GM18520 (cell line): ENCODE results near the gene ZFAND2B.
"Not testable (repeated sequence)": the region's sequence is repeated elsewhere in the genome, so short reads cannot be mapped to it uniquely, and the experiment has no call there.

Experiments used
- ATAC-seq: cut with Tn5 transposase; IDR thresholded peaks from one replicate; pipeline ENCODE4 v1.9.1; 2021; ENCODE audit not compliant: unreplicated experiment

Gene ZFAND2B

DNA sequence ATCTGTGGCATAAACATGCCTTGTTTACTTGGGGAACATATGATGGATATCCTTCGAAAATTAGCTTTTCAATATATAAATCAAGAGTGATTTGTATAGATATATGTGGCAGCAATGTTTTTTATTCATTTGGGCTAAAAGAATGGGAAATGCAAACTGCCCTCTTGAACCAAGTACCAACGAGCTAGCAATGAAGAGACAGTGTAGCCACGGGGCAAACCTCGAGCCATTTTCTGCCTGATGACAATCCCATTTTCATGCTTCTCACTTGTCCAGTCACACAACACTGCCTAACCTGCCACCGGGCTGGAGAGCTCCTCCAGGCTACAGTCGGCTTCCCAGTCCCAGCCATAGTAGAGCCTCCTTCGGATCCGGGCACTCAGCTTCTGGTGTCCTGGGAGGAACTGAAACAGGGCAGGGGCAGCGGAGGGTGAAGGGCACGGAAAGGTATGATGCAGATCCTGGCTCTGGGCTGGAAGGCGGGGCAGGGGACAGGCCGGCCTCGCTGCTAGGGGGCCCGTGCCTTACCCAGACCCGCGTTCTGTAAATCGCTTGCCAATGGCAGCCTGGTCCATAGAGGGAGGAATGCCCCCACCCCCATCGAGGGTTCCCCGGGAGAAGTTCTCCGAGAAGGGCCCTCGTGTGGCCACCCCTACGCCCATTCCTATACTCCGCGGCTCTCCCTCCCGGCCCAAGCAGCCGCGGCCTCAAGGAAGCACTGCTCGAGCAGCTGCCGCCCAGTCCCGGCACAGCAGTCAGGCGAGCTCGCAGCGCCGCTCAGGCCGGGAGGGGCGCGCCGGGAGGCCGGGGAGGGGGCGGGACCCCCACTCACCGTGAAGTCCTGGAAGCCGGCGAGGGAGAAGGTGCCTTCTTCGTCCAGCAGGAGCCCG, 30.4 kb upstream of the ZFAND2B start:
- ATAC-seq, result peak; percentile 11

DNA sequence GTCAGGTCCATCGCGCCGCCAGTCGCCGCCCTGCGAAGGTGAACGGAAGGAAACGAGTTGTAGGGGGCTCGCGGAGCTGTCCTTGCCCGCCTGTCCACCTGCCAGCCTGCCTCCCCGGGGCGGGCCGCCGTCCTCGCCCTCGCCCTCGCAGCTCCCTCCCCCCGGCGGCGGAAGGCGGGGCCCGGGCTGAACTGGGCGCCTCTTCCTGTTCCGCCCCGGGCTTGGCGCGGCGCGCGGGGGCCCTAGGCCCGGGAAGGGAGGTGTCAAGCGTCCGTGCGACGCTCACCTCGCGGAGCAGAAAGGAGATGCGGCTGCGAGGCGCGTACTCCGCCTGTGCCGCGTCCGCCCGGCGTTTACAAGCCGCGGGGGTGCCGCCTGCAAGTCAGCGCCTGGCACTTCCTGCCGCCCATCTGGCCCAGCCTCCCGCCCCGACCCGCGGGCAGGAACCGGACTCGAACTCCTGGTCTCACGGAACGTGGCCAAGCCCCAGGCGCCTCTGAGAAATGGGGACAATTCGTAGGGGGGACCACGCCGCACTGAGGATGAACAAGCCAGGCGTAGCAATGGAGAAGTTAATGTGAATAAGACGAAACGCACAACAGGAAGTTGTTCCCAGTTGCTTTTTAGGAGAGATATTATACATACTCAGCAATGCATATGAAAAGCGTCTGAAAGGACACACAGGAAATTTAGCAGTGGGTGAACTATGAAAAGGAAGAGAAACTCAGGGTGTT, 29.6 kb upstream of the ZFAND2B start, which contains the start of gene CNPPD1:
CNPPD1 (minus strand) TSS at position 108 of the 734 bp plus-strand sequence; CDS start at position 11, 97 bp downstream.
- peak; percentile 61 for ATAC-seq

DNA sequence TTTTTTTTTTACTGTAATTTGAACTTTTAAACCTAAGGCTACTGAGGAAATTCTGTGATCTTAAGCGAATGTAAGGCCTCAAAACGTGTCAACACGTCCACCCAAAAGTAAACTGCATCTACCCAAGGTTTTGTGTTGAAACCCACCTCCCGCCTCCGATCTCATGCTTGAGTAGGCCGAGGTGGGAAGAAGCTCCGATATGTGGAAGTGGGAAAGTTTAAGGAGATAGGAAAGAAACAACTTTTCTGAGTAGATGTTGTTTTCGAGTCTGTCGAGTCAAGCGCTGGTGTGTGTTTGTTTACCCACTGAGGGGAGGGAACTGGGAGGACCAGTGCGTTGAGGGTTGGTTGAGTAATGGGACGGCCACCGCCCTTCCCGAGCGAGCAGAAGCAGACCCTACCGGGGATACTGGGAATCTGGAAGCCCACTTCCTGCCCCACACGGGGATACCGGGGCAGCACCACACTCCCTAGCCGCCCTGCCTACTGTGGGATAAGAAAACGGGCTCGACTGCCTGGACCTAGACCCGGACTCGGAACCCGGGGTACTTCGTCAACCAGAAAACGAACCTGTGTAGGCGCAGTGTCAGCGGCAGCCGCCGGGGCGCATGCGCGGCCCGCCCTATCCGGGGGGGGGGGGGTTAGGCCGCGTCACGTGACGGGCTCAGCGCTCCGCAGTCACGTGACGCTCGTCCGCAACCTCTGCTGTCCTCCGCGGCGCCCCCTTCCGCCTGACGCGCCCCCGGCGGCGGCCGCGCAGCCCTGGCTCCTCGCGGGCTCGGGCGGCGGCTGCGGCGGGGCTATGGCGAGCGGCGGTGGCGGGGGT, 28.8 kb upstream of the ZFAND2B start, which contains the start of gene RETREG2:
RETREG2 (plus strand) TSS at position 724 of the 825 bp plus-strand sequence; CDS start at position 802, 78 bp downstream.
- ATAC-seq, result no peak

DNA sequence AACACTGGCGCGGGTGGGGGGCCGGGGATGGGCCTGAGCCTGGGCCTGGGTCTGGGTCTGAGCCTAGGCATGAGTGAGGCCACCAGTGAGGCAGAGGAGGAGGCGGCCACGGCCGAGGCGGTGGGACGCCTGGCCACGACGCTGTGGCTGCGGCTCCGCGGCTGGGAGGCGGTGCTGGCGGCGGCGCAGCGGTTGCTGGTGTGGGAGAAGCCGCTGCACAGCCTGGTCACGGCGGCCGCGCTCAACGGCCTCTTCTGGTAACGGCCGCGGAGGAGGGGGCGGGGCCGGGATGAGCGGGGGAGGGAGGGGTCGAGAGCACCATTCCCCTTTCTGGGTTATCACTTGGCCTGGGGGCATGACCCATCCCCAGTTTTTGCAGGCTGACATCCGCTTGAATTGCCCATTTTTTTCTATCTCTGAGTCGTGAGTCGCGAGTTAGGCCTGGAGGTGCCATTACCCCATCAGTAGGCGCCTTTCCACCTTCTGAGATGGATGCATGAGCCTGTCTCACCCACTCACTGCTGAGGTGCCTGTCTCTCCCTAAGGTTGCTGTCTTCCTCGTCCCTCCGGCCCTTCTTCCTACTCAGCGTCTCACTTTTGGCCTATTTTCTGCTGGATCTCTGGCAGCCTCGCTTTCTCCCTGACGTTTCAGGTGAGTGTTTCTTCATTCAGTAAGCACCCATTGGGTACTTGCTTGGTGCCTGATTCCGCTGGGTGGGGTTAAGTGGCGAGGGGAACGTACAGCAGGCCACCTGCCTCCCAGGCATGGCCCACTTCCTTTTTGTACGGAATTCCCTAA, 28.0 kb upstream of the ZFAND2B start:
- ATAC-seq, result no peak

DNA sequence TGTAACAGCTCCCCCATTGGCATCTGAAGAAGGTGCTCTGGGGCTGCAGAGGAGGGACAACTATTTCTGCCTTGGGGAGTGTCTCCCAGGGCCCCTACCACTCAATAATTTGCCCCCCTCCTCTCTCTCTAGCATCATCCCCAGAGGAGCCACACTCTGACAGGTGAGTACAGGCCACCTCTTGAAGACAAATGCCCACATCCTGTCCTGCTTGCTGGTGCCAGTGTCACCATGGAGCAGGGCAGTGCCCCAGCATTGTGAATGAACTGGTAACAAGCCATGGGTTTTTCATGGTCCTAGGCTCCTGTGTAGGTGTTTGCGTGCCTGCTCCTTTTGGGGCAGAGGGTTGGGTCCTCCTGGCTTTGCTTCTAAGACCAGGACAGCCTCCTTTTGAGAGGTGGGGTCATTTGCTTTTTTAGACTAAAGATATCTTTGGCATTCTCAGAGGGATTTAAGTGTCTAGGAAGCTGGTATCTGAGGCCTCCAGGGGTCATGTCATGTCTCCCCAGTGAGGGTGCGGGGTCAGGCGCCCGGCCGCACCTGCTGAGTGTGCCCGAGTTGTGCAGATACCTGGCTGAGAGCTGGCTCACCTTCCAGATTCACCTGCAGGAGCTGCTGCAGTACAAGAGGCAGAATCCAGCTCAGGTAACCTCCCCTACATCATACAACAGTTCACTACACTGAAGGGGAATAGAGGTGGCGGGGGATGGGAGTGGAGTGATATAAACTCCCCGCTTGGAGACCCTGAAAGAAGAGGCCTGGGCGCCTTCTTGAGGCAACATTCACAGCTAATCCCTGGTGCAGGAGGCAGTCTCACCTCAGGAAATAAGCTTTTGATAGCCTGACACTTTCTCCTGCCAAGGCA, 26.7 kb upstream of the ZFAND2B start:
- no peak for ATAC-seq

DNA sequence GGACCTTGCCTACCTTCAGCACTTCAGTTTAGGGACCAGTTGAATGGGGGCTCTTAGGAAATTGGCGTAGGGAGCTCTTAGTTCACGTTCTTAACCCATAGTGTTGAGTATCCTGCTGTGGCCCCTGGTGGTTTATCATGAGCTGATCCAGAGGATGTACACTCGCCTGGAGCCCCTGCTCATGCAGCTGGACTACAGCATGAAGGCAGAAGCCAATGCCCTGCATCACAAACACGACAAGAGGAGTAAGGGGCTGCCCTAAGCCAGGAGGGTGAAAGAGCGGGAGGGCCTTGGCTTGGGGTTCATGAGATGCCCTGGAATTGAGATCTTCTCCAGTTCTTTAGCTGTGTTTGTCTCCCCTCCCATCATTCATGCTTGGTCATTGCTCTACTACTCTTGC, 25.6 kb upstream of the ZFAND2B start:
- ATAC-seq, result no peak

DNA sequence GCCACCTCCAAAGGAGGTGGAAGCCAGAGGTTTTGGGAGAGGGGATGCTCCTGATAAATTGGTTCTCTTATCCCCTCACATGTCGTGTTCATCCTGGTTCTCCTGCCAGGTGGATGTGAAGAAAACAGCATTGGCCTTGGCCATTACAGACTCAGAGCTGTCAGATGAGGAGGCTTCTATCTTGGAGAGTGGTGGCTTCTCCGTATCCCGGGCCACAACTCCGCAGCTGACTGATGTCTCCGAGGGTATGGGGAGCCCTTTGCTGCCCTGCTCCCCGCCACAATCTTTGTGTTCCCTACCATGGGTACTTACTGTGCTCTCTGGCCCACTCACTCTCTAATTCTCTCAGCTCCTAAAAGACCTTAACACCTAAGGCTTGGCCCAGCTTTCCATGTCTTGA, 25.1 kb upstream of the ZFAND2B start:
- no peak for ATAC-seq

DNA sequence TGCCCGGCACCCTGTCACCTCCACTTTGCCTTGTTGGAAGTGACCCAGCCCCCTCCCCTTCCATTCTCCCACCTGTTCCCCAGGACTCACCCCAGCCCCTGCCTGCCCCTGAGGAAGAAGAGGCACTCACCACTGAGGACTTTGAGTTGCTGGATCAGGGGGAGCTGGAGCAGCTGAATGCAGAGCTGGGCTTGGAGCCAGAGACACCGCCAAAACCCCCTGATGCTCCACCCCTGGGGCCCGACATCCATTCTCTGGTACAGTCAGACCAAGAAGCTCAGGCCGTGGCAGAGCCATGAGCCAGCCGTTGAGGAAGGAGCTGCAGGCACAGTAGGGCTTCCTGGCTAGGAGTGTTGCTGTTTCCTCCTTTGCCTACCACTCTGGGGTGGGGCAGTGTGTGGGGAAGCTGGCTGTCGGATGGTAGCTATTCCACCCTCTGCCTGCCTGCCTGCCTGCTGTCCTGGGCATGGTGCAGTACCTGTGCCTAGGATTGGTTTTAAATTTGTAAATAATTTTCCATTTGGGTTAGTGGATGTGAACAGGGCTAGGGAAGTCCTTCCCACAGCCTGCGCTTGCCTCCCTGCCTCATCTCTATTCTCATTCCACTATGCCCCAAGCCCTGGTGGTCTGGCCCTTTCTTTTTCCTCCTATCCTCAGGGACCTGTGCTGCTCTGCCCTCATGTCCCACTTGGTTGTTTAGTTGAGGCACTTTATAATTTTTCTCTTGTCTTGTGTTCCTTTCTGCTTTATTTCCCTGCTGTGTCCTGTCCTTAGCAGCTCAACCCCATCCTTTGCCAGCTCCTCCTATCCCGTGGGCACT, 24.0 kb upstream of the ZFAND2B start:
- no peak for ATAC-seq

DNA sequence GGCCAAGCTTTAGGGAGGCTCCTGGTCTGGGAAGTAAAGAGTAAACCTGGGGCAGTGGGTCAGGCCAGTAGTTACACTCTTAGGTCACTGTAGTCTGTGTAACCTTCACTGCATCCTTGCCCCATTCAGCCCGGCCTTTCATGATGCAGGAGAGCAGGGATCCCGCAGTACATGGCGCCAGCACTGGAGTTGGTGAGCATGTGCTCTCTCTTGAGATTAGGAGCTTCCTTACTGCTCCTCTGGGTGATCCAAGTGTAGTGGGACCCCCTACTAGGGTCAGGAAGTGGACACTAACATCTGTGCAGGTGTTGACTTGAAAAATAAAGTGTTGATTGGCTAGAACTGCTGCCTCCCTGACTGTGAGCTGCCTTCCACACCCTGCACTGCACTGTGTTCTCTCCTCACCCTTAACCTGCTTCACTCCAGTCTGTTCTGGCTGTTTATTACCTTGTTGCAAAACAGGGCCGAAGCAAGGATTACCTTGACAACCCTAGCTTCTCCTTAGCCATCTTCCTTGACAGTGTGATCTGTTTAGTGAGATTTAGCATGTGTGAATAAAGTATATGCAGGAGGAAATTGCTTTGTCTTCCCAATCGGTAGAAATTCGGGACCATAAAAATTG, 23.3 kb upstream of the ZFAND2B start:
- ATAC-seq, result no peak

DNA sequence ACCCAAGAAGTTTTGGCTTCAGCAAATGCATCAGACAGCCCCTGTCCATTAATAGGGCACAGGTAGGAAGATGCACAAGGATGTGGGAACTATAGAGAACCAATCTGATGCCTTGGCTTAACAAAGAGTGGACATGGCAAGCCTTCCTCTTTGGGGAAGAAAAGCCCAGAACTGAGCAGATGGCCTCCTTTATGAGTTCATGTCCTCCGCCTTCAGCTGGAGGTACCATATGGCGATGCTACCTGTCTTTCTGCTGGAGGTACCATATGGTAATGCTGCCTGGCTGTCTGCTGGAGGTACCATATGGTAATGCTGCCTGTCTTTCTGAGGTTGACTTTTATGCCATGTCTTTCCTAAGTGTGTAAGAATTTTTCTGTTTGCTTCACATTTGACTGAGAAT, 22.5 kb upstream of the ZFAND2B start:
- no peak for ATAC-seq

DNA sequence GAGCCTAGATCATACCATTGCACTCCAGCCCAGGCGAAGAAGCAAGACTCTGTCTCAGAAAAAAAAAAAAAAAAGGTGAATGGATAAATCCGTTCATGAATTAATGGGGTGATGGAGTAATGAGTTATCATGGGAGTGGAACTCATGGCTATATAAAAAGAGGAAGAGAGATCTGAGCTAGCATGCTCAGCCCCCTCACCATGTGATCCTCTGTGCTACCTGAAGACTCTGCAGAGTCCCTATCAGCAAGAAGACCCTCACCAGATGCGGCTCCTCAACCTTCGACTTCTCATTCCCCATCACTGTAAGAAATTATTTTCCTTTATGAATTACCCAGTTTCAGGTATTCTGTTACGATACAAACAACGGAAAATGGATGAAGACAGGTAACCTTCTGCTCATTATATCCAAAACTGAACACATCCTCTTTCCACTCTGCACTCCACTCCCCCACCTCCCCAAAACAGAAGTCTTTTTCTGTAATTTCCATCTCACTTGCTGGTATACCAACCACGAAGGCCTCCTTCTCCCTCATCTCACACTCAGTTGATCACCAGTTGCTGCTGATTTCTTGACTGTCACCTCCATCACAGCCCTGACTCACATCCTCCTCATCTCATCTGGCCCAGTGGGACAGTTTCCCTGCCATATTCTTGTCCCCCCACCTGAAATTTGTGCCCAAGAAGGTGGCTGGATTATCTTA, 19.7 kb upstream of the ZFAND2B start:
- no peak for ATAC-seq

DNA sequence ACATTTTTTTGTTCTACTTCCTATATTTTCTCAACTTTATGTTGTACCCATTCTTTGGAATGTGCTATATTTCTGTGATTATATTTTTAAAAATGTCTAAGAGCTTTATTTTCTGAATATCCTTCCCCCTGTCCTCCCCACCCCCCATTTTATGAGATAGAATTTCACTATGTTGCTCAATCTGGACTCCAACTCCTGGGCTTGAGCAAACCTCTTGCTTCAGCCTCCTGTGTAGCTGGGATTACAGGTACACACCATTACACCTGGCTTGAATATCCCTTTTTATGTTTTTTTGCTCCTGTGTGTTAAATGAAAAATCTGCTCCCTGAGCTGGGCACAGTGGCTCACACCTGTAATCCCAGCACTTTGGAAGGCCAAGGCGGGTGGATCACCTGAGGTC, 9.2 kb upstream of the ZFAND2B start:
- no peak for ATAC-seq

DNA sequence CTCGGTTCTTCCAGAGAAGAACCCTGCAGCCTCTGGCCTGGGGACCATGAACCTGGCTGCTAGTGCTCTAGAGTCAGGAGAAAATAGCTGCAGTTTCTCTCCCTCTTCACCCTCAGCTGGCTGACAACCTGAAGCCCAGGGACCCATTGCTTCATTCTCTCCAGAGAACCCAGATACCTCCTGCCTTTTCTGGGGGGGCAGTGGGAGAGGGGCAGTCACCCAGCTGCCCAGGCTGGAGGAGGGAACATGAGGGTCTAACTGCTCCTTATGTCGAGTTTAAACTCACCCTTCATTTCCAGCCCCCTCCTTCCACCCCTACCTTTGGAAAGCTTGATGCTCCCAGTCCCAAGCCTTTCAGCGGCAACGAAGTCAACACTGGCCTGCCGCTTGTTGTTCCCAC, 7.6 kb upstream of the ZFAND2B start:
- no peak for ATAC-seq

DNA sequence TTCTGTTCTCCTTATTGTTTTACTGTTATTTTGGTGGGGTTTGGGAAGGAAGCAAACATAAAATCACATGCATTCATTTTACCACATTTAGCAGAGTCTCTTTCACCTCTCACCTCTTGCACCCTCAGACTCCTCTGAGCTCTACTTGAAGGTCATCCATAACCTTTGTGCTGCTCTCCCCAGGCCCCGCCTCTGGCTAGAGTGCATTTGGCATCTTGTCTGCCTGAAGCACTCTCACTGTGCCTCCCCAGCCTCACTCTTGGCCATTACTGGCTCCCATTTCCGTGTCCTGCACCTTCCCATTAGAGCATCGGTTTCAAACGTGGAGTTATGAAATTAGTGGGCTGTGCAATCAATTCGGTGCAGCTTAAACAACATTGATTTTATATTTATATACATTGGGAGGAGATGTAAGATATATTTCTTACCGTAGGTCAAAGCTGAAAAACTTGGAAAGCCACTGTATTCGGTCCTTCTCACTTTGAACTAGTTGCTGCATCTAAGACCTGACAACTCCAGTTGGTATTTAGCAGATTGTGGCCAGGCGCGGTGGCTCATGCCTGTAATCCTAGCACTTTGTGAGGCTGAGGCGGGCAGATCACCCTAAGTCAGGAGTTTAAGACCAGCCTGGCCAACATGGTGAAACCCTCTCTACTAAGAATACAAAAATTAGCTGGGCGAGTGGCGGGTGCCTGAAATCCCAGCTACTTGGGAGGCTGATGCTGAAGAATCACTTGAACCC, 6.9 kb upstream of the ZFAND2B start:
- ATAC-seq, result no peak

DNA sequence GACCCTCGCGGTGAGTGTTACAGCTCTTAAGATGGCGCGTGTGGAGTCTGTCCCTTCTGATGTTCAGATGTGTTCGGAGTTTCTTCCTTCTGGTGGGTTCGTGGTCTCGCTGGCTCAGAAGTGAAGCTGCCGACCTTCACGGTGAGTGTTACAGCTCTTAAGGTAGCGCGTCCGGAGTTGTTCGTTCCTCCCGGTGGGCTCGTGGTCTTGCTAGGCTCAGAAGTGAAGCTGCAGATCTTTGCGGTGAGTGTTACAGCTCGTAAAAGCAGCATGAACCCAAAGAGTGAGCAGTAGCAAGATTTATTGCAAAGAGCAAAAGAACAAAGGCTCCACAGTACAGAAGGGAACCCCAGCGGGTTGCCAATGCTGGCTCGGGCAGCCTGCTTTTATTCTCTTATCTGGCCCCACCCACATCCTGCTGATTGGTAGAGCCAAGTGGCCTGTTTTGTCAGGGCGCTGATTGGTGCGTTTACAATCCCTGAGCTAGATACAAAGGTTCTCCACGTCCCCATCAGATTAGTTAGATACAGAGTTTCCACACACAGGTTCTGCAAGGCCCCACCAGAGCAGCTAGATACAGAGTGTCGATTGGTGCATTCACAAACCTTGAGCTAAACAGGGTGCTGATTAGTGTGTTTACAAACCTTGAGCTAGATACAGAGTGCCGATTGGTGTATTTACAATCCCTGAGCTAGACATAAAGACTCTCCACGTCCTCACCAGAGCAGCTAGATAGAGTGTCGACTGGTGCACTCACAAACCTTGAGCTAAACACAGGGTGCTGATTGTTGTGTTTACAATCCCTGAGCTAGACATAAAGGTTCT, 5.9 kb upstream of the ZFAND2B start:
- ATAC-seq, result not testable (repeated sequence)

DNA sequence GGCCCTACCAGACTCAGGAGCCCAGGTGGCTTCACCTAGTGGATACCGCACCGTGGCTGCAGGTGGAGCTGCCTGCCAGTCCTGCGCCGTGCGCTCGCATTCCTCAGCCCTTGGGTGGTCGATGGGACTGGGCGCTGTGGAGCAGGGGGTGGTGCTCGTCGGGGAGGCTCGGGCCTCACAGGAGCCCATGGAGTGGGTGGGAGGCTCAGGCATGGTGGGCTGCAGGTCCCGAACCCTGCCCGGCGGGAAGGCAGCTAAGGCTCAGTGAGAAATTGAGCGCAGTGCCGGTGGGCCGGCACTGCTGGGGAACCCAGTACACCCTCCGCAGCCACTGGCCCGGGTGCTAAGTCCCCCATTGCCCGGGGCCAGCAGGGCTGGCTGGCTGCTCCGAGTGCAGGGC, 5.3 kb upstream of the ZFAND2B start:
- ATAC-seq, result not testable (repeated sequence)
